Ishikawa (cell line): ENCODE measurements around the gene SYT1.

Experiments used
- CREB1 ChIP-seq: IDR thresholded peaks from 2 replicates; pipeline ENCODE4 v1.6.1; 2012; ENCODE audit warnings: low read depth
- EGR1 ChIP-seq: IDR thresholded peaks from 2 replicates; pipeline ENCODE4 v1.6.1; 2012
- EP300 ChIP-seq: IDR thresholded peaks from 2 replicates; pipeline ENCODE4 v1.6.1; 2012; ENCODE audit warnings: borderline replicate concordance
- FOXM1 ChIP-seq: IDR thresholded peaks from 2 replicates; pipeline ENCODE4 v1.6.1; 2012; ENCODE audit warnings: low read depth, borderline replicate concordance
- RAD21 ChIP-seq: IDR thresholded peaks from 2 replicates; pipeline ENCODE4 v1.6.1; 2012; ENCODE audit warnings: low read depth
- TEAD4 ChIP-seq: IDR thresholded peaks from 2 replicates; pipeline ENCODE4 v1.6.1; 2012
- YY1 ChIP-seq: IDR thresholded peaks from 2 replicates; pipeline ENCODE4 v1.6.1; 2012; ENCODE audit warnings: low read depth
- TF ChIP-seq, protein P1 (sequence below): IDR thresholded peaks from 2 replicates; pipeline ENCODE4 v1.6.1; 2012

GRCh38 chr12:79423560-79423959, 559.0 kb downstream of the SYT1 start:
- TF ChIP-seq TEAD4 (no peak), YY1 (no peak), CREB1 (no peak), FOXM1 (no peak), EGR1 (no peak), RAD21 (no peak), EP300 (no peak)
- TF ChIP-seq, protein P1, sequence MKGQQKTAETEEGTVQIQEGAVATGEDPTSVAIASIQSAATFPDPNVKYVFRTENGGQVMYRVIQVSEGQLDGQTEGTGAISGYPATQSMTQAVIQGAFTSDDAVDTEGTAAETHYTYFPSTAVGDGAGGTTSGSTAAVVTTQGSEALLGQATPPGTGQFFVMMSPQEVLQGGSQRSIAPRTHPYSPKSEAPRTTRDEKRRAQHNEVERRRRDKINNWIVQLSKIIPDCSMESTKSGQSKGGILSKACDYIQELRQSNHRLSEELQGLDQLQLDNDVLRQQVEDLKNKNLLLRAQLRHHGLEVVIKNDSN, result no peak
